Fibroblast of mammary gland (primary cell): Measurements from ENCODE around the gene USP2.

Source experiments
- DNase-seq: peaks from one replicate; pipeline ENCODE4 v3.0.0-alpha.2; 2010; ENCODE audit warnings: low read depth
- H3K4me3 ChIP-seq: 2 replicates; pipeline ENCODE4 v1.5.1; 2011; ENCODE audit warnings: low read depth, mild to moderate bottlenecking, low read length, moderate library complexity; ENCODE audit not compliant: control insufficient read depth
- TF ChIP-seq, protein P1 (sequence below): conservative IDR thresholded peaks from 2 replicates; pipeline ENCODE4 v1.5.1; 2011; ENCODE audit warnings: low read depth, low read length, inconsistent platforms; ENCODE audit not compliant: control insufficient read depth, insufficient read depth

Gene USP2

DNA sequence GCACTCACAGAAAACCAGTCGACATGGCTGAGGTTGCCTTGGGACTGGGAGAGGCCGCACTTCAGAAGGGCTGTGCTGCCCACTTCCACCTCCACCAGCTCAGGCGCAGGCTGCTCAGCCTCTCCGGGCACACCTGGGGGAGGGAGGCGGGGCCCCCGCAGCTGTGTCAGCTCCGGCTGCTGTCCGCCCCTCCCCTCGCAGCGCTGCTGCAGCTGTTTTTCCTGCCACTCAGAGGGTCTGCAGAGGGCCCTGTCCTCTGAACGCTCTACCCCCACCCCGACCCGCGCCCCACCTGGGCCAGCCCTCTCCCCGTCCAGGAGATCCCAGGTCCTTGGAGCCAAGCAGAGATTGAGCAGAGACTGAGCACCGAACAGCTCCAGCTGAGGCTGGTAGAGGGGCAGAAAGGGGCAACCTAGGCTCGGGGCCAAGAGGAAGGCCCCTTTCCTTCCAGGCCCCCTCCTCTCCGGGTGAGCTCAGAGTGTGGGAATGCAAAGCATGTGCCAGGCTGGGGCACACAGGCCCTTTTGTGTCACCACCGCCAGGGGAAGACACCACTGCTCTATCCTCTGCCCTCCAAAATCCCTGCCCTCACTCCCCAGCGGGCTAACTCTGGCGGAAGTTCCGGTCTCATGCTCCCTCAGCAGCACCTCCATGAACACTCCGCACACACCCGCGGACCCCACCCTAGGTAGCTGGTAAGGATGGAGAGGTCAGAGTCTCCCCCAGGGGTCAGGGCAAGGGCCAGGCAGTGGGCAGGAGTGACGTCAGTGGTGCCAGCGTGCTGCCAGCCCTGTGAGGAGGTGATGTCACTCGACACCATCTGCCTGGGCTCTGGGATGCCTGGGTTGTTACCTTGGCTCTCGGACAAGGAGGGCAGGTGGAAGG lies 66.1 kb downstream of the USP2 start:
- TF ChIP-seq, protein P1, sequence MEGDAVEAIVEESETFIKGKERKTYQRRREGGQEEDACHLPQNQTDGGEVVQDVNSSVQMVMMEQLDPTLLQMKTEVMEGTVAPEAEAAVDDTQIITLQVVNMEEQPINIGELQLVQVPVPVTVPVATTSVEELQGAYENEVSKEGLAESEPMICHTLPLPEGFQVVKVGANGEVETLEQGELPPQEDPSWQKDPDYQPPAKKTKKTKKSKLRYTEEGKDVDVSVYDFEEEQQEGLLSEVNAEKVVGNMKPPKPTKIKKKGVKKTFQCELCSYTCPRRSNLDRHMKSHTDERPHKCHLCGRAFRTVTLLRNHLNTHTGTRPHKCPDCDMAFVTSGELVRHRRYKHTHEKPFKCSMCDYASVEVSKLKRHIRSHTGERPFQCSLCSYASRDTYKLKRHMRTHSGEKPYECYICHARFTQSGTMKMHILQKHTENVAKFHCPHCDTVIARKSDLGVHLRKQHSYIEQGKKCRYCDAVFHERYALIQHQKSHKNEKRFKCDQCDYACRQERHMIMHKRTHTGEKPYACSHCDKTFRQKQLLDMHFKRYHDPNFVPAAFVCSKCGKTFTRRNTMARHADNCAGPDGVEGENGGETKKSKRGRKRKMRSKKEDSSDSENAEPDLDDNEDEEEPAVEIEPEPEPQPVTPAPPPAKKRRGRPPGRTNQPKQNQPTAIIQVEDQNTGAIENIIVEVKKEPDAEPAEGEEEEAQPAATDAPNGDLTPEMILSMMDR, result no peak
- no peak overlapping the region for H3K4me3 ChIP-seq
- DNase-seq, result no peak

DNA sequence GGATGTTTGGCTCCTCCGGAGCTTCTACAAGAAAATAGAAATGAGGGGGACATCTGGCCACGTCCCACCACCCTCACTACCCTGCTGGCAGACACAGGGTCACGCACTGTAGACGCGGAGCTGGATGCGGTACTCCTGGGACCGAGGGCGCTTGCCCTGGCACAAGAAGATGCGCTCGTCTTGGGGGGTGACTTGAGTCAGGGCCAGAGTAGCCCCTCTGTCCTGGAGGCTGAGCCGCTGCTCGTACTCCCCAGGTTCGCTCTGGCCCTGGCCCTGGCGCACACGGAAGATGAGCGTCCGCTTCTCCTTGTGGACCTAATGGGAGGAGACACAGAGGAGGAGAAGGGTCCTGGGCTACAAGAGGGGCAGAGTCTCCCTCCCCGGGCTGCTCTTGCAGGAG lies 66.8 kb downstream of the USP2 start:
- TF ChIP-seq, protein P1, result no peak
- DNase-seq, result no peak
- H3K4me3 ChIP-seq, result no peak overlapping the region

DNA sequence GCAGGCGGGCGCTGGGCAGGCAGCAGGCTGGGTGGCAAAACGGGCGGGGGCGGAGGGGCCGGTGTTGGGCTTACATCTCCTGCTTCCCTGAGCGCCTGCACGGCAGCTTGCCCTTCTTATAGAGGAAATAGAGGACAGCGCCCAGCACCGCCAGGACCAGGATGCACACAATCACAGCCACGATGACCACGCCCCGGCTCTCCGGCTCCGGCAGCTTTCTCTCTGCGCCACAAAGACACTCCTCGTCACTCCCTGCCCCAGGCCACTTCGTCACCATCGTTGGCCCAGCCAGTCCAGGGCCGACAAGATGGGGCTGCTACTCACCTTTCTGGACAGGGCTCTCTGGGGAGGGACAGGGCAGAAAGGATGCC lies 70.8 kb downstream of the USP2 start:
- no peak for DNase-seq
- TF ChIP-seq, protein P1, result no peak
- no peak overlapping the region for H3K4me3 ChIP-seq

DNA sequence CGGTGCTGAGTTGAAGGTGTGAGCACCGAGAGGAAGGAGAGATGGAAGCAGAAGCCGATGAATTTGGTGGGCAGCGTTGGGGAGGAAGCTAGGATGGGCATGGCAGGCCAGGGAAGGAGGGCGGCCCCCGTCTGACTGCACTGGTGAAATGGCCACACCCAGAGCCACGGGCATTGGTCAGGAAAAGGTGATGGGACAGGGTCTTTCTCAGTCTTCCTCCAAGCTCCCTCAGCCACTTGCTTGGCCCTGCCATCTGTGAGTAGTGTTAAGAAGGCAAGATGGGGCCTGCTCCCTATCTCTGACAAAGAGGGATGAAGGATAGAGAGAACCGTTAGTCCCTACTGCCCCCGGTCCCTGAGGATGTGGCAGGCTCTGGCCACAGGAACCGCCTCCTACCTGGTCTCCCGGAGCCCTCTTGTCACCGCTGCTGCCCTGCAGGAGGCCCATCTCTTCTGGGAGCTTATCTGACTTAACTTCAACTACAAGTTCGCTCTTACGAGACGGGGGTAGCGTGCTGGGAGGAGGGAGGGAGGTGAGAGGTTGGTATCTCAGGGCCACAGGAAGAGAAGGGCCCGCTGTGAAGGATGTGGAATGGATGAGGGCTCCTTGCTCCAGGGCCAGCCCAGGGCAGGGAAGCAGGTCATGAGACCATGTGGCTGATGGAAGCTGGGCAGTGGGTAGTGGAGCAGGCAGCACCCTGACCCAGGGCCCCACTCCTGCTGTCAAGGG lies 71.4 kb downstream of the USP2 start:
- DNase-seq, result no peak
- TF ChIP-seq, protein P1, result no peak
- H3K4me3 ChIP-seq, result no peak overlapping the region

DNA sequence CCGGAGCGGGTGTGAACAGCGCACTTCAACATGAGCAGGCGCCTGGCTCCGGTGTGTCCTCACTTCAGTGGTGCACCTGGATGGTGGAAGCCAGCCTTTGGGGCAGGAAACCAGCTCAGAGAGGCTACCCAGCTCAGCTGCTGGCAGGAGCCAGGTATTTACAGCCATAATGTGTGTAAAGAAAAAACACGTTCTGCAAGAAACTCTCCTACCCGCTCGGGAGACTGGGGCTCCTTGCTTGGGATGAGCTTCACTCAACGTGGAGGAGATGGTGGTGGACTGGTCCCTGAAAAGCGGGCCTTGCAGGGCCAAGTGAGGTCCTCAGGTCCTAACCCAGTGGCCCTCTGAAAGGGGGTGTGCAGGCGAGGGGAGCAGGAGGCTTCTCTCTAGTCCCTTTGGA lies 72.1 kb downstream of the USP2 start:
- DNase-seq, result no peak
- H3K4me3 ChIP-seq, result no peak overlapping the region
- TF ChIP-seq, protein P1, result no peak

DNA sequence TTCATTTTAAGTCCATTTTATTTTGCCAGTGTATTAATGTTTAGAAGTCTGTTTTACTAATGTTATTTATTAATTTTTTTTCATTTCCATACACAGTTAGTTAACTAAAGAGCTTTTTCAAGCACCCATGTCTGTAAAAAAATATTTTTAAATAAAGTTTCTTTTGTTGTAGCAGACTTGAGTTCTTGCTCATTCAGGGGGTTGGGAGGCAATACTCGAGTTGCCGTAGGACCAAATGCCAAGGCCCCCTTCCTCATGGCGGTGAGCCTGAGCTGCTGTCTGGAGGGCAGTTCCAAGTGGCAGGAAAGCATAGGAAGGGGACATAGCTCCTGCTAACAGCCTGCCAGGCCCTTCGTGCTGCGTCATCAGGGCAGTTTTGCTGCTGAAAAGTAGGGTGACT lies 73.5 kb downstream of the USP2 start:
- TF ChIP-seq, protein P1, result no peak
- no peak overlapping the region for H3K4me3 ChIP-seq
- no peak for DNase-seq

DNA sequence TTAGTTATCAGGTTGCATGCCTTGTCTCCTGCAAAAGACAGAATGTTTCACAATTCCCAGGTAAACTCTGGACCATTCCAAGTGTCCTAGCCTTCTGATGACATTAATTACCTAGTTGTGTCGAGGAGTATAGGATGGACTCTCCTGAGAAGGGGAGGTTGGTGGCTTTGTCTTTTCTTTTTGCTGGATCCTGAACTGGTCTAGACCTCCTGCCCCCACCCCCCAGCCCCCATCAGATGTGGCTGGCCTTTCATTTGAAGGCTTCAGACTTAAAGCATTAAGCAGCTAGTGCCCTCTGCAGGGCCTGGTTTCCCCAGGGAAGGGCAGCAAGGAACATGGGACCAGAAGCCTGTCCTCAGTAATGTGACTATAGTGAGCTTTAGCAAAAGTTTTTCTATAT lies 74.3 kb downstream of the USP2 start:
- DNase-seq, result no peak
- TF ChIP-seq, protein P1, result no peak
- H3K4me3 ChIP-seq, result no peak overlapping the region
